CD4-positive, alpha-beta T cell treated with Interleukin-1 beta for 1 hour (primary cell): ENCODE measurements around the gene PIRT.

Source experiments
- DNase-seq, 2 donors: peaks; one replicate each; pipeline ENCODE4 v3.0.0-alpha.2; 2020 to 2022

PIRT gene

DNA sequence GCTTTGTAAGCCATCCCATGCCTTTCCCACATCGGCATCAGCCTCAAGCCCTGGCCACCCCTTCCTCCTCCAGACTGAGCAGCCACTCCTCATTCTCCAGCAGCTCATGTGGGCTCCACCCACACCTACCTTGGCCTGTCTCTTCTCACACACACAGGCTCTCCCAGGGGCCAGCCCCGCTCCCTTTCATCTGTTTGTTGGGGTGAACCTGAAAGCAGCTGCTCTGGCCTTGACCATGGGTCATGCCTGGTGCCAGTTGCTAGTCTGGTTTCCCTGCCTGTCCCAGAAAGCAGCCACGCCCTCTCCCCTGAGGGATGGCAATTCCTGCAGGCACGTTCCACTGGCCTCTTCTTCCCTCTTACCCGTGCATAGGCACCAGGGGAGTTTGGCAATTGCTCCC is 22.6 kb downstream of the PIRT start:
- DNase-seq = no peak

DNA sequence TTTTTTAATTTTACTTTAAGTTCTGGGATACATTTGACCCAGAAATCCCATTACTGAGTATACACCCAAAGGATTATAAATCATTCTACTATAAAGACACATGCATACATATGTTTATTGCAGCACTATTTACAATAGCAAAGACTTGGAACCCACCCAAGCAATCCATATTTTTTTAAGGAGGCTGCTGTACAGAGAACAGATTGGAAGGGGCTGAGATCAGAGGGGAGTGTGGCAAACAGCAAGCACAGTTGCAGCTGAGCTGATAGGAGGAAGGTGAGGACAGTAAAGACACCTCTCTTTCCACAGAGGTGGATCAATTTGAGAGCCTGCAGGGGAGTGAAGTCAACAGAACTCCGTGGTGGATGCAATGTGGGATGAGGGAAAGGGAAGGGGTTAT is 23.8 kb downstream of the PIRT start:
- no peak for DNase-seq

DNA sequence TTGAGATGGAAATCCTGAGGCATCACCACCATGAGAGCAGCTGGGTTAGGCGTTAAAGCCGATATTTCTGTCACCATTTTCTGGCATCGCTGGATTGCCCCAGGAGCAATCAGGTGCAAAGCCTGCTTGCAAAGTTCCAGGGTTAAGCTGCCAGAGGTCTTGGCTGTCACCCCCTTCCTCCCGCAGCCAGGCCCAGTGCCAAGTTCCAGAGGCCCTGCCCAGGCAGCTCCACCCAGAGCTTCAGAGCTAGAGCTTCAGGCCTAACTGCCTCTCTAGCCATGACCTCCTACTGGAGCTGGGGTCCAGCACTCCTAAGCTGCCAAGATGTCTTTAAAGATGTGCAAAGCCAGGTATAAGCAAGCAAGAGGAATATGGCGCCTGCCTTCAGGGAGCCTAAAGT is 25.2 kb downstream of the PIRT start:
- no peak for DNase-seq

DNA sequence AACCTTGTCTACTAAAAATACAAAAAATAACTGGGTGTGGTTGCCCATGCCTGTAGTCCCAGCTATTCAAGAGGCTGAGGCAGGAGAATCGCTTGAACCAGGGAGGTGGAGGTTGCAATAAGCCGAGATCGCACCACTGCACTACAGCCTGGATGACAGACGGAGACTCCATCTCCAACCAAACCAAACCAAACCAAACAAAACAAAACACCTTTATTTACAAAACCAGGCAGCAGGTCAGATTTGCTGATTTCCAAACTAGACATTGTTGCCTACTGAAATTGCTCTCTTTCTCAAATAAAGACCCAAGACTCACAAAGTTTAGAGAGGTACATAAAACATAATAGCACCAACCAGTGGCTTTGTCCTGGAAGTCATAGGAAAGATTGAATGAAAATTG is 28.3 kb downstream of the PIRT start:
- DNase-seq = no peak

DNA sequence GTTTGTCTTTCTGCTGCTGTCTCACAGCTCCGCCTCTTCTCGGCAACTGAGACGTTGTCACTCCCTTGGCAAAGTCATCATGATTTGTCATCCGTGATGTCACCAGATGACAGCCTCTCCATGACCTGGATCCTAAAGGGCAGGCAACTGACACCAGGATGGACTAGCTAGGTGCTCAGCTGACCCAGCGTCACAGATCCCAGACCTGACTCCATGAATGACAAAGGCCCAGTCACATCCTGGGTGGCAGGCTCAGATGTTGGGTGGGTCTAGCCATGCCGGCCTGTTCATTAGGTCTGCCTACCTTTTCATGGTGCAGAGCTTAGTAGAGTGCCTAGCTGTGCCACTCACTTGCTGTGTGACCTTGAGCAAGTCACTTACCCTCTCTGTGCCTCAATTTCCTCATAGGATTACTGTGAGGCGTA is 30.2 kb downstream of the PIRT start:
- DNase-seq = no peak

DNA sequence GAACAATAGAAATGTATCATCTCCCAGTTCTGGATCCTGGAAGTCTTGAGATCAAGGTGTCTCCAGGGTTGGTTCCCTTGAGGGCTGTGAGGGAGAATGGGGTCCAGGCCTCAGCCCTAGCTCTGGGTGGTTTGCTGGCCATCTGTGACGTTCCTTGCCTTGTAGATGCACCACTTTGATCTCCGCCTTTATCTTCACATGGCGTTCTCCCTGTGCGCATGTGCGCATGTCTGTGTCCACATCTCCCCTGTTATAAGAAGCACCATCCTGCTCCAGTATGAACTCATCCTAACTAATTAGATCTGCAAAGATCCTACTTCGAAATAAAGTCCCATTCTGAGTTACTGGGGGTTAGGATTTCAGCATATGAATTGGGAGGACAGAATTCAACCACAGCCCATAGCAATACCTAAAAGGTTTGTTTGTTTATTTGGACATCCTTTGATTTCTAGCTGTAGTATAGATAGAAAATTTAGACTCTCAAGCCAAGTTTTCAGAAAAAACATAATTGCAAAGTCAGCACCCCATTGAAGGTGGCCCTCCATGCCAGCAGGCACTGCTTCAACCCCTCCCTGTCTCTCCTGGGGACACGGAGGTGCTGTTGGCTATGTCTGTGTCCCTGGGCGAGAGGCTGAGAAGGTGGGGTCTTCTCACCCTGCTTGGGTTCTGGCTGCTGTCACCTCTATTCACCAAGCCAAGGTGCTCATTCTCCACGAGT is 31.2 kb downstream of the PIRT start:
- no peak for DNase-seq

DNA sequence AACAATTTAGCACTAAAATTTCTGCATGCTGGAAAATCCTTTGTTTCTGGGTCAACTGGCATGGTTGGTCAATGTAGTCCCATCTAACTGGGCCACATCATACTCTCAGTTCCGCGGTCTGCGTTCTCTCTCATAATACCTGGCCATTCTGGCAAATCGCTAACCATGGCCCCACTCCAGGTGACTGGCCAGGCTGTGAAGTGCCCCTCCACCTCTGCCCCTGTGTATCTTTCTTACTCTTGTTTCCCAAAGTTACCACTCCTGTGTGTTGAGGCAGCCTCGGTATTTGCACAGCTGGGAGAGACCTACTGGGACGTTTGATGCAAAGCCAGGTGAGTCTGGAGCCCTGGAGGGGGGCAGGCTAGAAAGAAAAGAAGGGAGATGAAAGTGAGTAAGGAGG is 32.0 kb downstream of the PIRT start:
- DNase-seq = no peak

DNA sequence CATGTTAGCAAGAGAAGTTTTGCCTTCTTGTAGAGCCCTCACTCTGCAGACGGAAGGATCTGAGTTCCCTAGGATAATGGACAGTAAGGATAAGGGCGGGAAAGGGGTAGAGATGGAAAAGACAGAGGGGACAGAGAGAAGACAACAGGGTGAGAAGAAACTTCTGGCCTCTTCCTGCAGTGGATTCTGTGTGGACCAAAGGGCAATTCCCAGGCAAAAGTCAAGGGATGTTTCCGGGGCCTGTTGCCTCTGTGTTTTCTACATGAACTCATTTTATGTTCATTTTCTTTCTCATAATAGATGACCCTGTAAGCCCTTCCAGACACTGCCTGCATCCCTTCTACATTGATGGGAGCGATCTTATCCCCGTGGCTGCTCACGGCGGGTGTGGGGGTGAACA is 33.3 kb downstream of the PIRT start:
- DNase-seq = no peak

DNA sequence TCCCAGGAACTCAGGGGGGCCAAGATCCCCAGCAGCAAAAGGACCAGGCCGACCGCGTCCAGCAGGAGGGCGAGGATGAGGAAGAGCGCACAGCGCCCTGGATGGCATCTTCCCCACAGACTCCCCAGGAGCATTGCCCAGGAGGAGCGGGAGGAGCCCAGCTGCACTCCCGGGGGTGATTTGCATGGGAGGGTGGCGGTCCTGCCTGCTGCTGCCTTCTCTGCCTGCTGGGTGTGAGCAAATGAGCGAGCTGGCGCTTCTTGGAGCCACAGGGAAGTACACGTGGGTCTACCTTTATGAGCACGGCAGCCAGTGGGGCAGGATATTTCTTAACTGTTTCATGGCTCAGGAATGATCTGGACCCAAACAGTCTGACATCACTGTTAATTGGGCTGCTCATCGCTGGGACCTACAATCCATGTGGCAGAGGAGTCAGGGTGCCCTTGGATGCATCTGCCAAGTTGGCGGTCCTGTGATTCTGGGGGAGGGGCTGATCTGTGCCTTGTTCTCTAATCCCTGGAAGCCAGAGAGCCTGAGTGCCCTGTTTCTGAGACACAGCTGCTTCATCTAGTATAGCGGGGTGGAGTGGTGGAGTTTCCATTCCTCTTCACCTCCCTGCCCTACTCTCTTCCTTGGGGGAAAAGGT is 33.9 kb downstream of the PIRT start, which contains the start of gene TMEM238L:
TSS of gene TMEM238L (minus strand) at position 270 of the 646 bp plus-strand sequence. CDS start at position 134, 136 bp downstream.
- no peak for DNase-seq

DNA sequence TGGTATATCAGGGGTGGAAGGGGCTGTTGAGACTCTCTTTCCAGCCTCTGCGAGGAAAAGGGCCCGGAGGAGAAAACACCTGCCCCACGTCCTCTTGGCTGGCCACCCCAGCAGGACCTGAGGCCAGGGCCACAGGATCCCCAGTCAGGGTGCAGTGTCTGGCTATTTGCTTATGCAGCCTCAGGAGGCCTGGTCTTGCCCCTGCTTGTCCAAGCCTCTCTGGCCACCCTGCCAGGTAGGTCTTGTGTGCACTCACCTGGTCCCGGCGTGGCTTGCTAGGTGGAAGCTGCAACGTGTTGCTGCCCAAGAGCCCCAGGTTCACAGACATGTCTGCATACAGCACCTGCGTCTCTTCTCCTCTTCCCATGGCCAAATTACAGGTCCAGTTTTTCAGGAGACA is 34.5 kb downstream of the PIRT start:
- DNase-seq = no peak

DNA sequence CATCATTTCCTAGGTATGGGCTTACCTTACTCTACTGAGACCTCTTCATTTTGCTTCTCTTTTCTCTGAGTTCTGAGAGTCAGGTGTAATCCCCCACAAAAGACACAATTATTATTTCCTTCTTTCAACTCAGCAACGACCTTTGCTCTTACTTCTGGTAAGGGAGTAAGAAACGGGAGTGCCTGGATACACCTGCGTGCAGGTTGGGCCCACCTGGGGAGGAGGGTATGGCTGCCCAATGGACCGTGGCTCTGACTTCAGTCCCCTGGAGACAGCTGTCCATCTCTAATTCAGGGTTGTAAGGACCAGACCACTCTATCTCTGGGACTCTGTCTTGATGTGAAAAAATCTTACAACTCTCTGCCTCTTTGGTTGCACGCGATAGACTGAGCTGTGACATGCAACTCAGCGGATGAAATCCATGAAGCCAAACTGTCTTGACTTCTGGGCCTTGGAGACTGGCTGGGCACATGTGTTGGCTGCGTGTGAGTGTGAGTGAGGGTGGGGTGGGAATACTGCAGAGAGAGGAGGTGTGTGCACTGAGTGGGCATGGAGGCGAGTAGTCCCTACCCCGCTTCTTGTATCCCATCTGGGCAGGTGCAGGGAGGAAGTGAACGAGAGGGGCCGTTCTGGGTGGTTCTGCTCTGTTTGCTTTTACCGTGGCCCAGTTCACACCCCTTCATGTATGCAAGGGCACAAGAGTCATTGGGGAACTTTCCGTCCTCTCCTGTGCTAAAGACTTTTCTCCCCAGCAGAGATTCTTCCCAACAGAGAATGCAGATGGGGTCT is 35.2 kb downstream of the PIRT start:
- DNase-seq = no peak

DNA sequence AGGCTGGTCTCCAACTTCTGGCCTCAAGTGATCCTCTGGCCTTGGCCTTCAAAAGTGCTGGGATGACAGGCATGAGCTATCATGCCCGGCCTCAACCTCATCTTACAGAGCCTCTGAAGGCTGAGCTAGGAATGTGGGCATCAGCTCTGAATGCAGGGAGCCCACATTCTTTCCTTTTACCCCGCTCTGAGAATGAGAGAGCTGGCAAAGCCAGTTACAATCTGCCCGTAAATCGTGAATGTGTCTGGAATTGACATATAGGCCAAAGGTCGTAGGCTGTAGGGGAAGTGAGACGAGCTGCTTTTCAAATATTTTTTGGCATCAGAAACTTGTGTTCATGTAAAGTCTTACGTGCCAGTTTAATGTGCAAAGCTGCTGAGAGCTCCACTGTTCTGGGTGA is 38.5 kb downstream of the PIRT start:
- DNase-seq = no peak

DNA sequence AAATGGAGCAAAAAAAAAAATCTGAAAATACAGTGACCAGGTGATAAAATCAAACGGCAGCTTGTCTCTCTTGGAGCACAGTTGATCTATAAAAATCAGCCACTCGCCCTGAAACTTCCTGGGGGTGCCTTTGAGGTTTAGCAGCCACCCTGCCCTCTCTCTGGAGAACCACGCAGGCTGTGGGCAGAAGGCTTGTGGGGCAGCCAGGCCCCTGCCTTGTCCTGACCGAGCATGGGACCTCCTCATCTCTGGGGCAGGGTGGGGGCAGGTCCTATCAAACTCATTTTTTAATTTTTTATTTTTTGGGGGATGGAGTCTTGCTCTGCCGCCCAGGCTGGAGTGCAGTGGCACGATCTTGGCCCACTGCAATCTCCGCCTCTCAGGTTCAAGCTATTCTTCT is 39.0 kb downstream of the PIRT start:
- DNase-seq = no peak

DNA sequence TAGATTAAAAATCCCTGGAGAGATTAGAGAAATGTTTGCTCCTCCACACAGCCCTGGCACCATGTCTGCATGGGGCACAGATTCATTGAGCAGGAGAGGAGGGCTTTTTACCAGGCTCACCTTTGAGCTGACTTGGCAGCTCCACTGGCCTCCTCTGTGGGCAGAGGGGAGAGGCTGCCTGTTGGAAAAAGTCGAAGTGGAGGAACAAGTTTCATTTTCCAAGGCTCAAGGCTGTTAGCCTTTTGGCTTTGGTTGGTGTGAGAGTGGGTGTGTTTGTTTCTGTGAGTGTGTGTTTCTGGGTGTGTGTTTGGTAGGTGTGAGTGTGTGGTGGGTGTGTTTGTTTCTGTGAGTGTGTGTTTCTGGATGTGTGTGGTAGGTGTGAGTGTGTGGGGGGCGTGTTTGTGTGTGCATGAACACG is 39.5 kb downstream of the PIRT start:
- DNase-seq = no peak

DNA sequence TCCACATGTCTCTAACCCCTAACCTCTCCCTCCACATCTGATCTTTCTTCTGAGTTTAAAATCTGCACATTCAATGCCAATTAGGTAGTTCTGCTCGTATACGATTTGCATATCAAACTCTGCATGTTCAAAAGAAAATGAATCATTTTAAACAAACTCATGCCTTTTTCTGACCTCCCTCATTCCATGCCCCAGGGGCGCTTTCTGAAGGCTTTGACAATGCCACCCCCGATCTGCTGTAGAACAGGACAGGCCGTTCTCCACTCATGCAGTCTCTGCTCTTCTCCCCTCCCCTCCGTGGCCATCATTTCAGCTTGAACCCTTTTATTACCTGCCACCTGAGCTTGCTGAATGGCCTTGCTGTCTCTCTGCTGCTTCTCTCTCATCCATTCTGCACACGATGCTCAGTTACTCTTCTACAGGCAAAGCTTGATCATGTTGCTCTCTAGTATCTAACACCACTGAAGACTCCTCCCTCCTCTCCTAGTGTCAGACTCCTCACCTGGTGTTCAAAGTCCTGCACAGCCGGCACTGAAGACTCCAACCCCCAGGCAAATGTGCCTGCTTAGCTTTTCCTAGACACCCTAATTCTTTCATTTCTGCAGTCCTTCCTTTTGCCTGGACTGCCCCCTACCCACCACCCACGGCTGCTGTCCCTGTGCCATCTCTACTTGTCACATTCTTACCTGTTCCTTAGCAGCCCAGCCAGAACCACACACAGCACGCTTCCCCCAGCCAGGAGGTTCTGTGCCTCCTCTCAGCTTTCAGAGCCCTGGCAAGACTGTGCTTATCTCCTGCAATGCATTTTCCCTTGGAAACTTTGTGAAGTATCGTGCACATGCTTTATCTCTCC is 40.2 kb downstream of the PIRT start:
- no peak for DNase-seq

DNA sequence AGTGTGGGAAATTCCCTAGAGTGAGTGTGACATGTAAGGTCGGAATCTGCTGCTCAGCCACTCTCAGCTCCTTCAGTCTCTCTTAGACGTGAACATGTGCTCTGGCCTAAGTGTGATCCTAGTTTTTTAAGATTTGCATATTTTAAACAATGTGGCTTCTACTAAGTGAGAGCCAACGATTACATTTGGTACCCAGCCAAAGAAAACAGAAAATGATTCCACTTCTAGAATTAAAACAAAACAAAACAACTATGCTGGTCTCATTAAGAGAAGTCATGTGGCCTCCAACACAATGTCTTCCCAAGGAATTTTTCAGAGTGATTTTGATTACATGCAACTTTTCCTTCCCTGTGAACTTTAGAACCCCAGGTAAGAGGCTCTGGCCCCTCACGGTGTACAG is 44.1 kb downstream of the PIRT start:
- no peak for DNase-seq

DNA sequence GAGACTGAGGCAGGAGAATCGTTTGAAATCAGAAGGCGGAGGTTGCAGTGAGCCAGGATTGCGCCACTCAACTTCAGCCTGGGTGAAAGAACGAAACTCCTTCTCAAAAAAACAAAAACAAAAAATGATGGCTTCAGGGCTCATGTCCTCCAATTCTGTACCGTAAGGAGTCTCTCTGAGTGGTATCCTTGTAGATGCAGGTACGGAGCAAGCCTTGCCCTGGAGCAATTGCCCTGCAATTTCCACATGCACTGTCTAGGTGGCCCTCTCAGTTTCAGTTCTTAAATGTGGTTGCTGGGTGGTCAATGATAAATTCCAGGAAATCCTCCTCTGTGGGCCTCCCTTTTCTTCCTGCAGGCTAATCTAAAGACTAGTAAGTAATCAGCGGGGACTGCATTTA is 44.6 kb downstream of the PIRT start:
- DNase-seq = no peak

DNA sequence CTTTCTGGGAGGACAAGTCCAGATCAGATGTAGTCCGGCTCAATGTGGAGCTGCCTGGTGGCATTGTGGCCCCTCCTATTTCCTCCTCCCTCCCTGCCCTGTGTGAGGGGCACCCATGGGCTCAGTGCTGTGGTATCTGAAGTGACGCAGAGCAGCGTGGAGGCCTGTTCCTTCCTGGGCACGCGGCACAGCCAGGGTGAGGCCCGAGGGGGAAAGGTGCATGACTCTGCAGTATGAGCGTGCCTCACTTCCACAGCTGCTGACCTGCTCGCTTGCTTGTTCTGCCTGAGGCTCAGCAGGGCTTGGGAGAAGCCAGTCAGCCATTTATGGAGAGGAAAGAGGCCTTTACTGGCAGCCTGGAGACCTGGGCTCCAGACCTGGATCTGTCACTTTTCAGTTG is 45.7 kb downstream of the PIRT start:
- DNase-seq = no peak

DNA sequence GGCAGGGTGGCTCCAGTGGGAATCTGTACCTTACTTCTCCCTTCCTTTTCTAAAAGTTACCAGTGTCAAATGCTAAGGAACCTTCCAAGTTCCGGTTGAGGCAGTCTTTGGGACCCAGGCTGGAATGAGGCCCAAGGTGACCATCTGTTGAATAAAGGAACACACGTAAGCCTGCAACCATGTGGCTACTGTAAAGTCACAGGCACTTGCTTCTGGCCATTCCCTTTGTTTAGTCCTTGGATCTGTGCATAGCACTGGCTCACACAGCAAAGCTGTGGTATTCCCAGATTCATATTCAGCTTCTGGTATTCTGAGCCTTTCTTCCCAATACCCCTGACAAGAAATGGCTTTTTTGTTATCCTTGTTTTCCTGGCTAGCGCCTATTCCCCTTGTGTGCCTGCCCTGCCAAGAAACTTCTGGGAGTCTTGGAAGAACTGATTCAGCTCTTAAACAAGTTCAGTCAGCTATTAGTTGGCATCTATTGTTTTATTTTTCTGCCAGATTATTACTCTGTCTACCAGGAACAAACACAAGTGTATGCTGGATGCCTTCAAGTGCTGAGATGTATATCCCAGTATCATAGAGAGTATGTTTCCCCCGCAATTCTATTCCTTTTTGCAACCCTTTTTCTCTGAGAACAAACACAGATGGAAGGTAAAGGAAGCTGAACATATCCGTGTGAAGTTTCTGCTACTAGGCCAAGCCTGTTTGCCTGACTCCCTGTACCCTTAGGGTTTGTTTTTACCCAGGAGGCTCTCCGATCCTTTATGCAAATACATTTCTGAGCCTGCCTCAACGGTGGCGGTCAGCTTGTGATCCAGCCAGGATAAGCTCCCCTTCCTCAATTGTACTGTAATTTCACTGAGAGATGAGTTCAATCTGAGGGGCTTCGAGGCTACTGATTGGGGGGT is 47.1 kb downstream of the PIRT start:
- no peak for DNase-seq

DNA sequence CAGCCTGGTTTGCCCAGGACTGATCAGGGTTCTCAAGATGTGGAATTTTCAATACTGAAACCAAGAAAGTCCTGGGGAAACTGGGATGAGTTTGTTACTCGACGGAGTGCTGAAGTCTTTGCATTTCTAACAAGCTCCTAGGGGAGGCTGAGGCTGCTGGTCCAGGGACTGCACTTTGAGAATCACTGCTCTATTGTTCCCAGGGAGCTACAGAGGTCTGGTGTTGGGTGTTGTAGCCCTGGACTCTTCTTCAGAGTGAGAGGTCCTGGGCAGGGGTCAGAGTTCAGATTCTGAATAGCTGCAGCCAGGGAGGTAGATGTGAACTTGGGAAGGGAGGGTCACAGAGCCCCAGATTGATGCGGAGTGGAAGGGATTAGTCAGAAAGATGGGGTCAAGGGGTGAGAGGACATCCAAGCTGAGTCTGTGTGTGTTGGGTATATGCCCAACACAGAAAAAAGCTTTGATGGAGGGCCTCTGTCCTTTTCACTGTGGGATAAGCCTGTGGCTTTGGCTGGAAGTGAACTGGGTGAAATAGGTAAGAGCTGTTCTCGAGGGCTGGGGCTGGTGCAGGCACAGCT is 48.1 kb downstream of the PIRT start:
- no peak for DNase-seq

DNA sequence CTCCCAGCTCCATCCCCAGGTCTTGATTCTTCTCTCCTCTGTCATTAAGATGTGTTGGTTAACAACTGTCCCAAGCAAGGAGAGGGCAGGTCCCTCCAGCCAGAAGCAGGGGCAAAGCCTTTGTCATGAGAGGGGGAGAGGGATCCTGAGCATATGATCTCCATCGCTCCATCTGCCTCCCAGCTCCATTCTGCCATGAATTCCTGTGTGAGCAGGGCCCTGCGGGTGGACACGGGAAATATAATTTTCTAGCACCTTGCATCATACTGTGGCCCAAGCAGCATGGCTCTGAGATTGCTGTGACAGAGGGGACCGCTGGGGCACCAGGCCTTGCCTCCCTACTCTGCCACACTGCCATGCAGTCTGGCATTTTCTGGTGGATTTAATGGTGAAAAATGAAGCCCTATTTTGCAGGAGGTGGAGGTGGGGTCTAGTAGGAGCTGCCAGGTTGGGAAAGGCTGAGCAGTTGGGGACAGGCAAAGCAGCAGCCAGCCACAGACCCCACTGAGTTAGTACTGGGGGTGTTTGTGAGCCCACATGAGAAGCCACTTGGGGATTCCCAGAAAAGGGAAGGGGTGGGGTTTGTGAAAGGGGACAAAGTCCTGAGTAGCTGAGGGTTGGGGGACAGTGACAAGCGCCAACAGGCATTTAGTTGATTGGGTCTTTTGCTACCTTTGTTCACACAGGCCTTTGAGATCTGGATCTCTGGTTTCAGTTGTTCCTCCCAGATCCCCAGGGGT is 50.4 kb downstream of the PIRT start:
- DNase-seq = no peak
